OCI-LY1 (cell line): ENCODE data around the gene SLAMF6.

Experiments used
- H2AFZ ChIP-seq: fragments of 200-600 bp; sonication (generic), shearing (Covaris generic); 2 replicates; pipeline ENCODE4 v1.6.0; 2014; ENCODE audit warnings: antibody characterized with exemption, mild to moderate bottlenecking, low read length
- H3F3A ChIP-seq: fragments of 200-600 bp; sonication (generic), shearing (Covaris generic); 2 replicates; pipeline ENCODE4 v1.6.0; 2014; ENCODE audit warnings: mild to moderate bottlenecking, antibody characterized with exemption, low read length, moderate library complexity; ENCODE audit not compliant: insufficient read depth
- H3K27ac ChIP-seq: fragments of 200-600 bp; sonication (generic); 2 replicates; pipeline ENCODE4 v1.5.1; 2014; ENCODE audit warnings: low read length, mixed run types, mild to moderate bottlenecking, low read depth; ENCODE audit not compliant: poor library complexity, severe bottlenecking
- H3K27me3 ChIP-seq: fragments of 200-600 bp; sonication (generic); 2 replicates; pipeline ENCODE4 v1.6.0; 2014; ENCODE audit warnings: antibody characterized with exemption, mild to moderate bottlenecking, low read length, moderate library complexity; ENCODE audit not compliant: insufficient read depth
- H3K36me3 ChIP-seq: fragments of 200-600 bp; sonication (generic); 2 replicates; pipeline ENCODE4 v1.6.1; 2014; ENCODE audit warnings: mild to moderate bottlenecking, antibody characterized with exemption, low read length, moderate library complexity, mixed read lengths; ENCODE audit not compliant: insufficient read depth
- H3K4me1 ChIP-seq: fragments of 200-600 bp; sonication (generic); 2 replicates; pipeline ENCODE4 v1.5.1; 2014; ENCODE audit warnings: mild to moderate bottlenecking, low read length, moderate library complexity; ENCODE audit not compliant: insufficient read depth, severe bottlenecking
- H3K4me2 ChIP-seq: fragments of 200-600 bp; sonication (generic), shearing (Covaris generic); 2 replicates; pipeline ENCODE4 v1.6.1; 2014; ENCODE audit warnings: low read length
- H3K4me3 ChIP-seq: fragments of 200-600 bp; sonication (generic); 2 replicates; pipeline ENCODE4 v1.5.1; 2014; ENCODE audit warnings: low read length, low read depth, mild to moderate bottlenecking, mixed read lengths; ENCODE audit not compliant: poor library complexity, severe bottlenecking
- H3K79me2 ChIP-seq: fragments of 200-600 bp; shearing (Covaris generic); 2 replicates; pipeline ENCODE4 v1.6.1; 2016; ENCODE audit warnings: mixed run types, low read length, mixed read lengths; ENCODE audit not compliant: insufficient read depth
- H3K9ac ChIP-seq: fragments of 200-600 bp; sonication (generic), shearing (Covaris generic); 2 replicates; pipeline ENCODE4 v1.6.1; 2014; ENCODE audit warnings: mild to moderate bottlenecking, low read length, mixed read lengths
- H3K9me2 ChIP-seq: fragments of 200-600 bp; sonication (generic), shearing (Covaris generic); 2 replicates; pipeline ENCODE4 v1.6.1; 2014; ENCODE audit warnings: low read depth, mild to moderate bottlenecking, low read length, mixed read lengths
- H3K9me3 ChIP-seq: fragments of 200-600 bp; shearing (Covaris generic); 2 replicates; pipeline ENCODE4 v1.6.1; 2014; ENCODE audit warnings: low read length, mixed read lengths
- H4K20me1 ChIP-seq: fragments of 200-600 bp; sonication (generic), shearing (Covaris generic); 2 replicates; pipeline ENCODE4 v1.6.0; 2016; ENCODE audit warnings: mild to moderate bottlenecking, low read length; ENCODE audit not compliant: insufficient read depth
- EZH2 ChIP-seq: fragments of 200-600 bp; sonication (generic), shearing (Covaris generic); IDR thresholded peaks from 2 replicates; pipeline ENCODE4 v1.8.0; 2017; ENCODE audit warnings: borderline replicate concordance, mixed run types, mild to moderate bottlenecking, antibody characterized with exemption, low read length, moderate library complexity, mixed read lengths
- TF ChIP-seq, protein P1 (sequence below): fragments of 200-600 bp; sonication (generic), shearing (Covaris generic); IDR thresholded peaks from 2 replicates; pipeline ENCODE4 v1.5.1; 2017; ENCODE audit warnings: mild to moderate bottlenecking, antibody characterized with exemption, low read length, moderate library complexity, mixed read lengths

SLAMF6 gene

DNA sequence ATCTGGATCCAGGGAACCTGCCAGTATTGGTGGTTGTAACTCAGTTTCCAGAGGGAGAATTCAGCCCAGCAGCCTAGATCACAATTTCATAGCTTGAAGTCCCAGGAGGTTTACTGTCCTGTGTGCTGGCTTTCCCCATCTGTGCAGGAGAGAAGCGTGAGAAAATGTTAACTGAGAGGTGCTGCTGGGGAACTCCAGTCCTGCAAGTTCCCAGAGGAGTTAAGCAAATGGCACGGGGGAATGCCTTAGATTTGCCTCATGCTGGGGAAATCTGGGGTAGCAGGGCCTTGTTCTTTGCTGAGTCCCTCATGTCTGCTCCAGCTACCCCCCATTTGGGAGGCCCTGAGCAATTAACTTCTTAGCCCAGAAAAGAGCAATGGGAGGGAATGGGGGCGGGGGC, 25.1 kb upstream of the SLAMF6 start:
- H3K79me2 ChIP-seq, result no peaks in the 10 kb centered on the region
- no peak overlapping the region for H2AFZ ChIP-seq
- no peaks in the 10 kb centered on the region for H4K20me1 ChIP-seq
- H3K9me2 ChIP-seq, result no peaks in the 10 kb centered on the region
- no peaks in the 10 kb centered on the region for H3F3A ChIP-seq
- peak overlapping the region; percentile 92 for H3K27ac ChIP-seq
- no peak overlapping the region for H3K4me2 ChIP-seq
- TF ChIP-seq, protein P1, sequence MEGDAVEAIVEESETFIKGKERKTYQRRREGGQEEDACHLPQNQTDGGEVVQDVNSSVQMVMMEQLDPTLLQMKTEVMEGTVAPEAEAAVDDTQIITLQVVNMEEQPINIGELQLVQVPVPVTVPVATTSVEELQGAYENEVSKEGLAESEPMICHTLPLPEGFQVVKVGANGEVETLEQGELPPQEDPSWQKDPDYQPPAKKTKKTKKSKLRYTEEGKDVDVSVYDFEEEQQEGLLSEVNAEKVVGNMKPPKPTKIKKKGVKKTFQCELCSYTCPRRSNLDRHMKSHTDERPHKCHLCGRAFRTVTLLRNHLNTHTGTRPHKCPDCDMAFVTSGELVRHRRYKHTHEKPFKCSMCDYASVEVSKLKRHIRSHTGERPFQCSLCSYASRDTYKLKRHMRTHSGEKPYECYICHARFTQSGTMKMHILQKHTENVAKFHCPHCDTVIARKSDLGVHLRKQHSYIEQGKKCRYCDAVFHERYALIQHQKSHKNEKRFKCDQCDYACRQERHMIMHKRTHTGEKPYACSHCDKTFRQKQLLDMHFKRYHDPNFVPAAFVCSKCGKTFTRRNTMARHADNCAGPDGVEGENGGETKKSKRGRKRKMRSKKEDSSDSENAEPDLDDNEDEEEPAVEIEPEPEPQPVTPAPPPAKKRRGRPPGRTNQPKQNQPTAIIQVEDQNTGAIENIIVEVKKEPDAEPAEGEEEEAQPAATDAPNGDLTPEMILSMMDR, result no peak
- TF ChIP-seq EZH2, result no peak
- H3K4me1 ChIP-seq, result peaks cover 70% of the 10 kb centered on the region
- peak overlapping the region; percentile 14; the same call in 1 of the 2 replicates for H3K9ac ChIP-seq
- no peak overlapping the region for H3K4me3 ChIP-seq
- peaks cover 26% of the 10 kb centered on the region; the same call in 1 of the 2 replicates for H3K36me3 ChIP-seq
- H3K9me3 ChIP-seq, result no peaks in the 10 kb centered on the region
- H3K27me3 ChIP-seq, result no peaks in the 10 kb centered on the region

DNA sequence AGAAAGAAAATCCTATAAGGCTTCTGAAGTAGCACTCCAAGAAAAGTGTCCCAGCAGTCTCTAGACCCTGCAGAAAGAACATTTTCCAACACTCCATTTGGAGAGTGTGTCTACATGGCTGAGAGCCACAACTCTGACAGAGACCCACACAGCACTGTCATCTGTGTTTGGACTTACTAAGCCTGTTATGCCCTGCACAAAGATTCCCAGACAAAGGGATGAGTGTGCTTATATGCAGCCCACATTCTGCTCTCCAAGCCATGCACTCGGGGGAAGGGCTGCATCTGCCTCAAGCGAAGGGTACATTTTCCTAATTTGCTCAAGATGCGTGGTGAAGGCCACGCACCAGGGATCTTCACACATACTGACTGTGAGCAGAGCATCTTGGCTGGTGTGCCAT, 24.4 kb upstream of the SLAMF6 start:
- TF ChIP-seq, protein P1, result no peak
- no peak for TF ChIP-seq EZH2
- H3K79me2 ChIP-seq, result no peaks in the 10 kb centered on the region
- no peaks in the 10 kb centered on the region for H4K20me1 ChIP-seq
- no peak overlapping the region for H3K4me2 ChIP-seq
- no peak overlapping the region for H3K4me3 ChIP-seq
- H3K9me2 ChIP-seq, result no peaks in the 10 kb centered on the region
- H3K36me3 ChIP-seq, result peaks cover 26% of the 10 kb centered on the region; the same call in 1 of the 2 replicates
- H3K9me3 ChIP-seq, result no peaks in the 10 kb centered on the region
- H3F3A ChIP-seq, result no peaks in the 10 kb centered on the region
- no peak overlapping the region for H2AFZ ChIP-seq
- peaks cover 71% of the 10 kb centered on the region for H3K4me1 ChIP-seq
- H3K27me3 ChIP-seq, result no peaks in the 10 kb centered on the region
- H3K9ac ChIP-seq, result no peak overlapping the region
- peak overlapping the region; percentile 92 for H3K27ac ChIP-seq

DNA sequence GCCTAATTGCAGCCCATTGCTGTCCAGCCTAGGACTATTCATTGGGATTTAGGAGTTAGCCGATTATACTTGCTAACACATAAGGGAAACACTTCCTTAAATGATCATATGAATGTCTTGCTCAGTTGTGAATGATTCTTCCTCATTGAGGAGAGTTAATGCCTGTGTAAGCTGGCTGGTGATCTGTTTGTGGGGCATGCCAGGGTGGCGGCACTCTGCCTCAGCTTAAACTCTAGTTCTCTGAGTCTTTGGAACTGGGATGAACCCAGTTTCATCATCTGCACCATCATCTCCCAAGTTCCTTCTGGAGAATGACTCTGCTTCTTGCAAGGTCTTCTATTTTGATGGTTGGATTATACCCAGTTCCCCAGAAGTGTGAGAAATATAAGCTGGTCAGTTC, 23.9 kb upstream of the SLAMF6 start:
- Histone ChIP-seq H3K9me2 (no peaks in the 10 kb centered on the region), H4K20me1 (no peaks in the 10 kb centered on the region), H3K9ac (no peak overlapping the region), H2AFZ (no peak overlapping the region), H3K4me2 (no peak overlapping the region), H3K36me3 (peaks cover 24% of the 10 kb centered on the region; the same call in 1 of the 2 replicates), H3K4me1 (peaks cover 76% of the 10 kb centered on the region), H3K27ac (peak overlapping the region; percentile 92), H3K27me3 (no peaks in the 10 kb centered on the region), H3K9me3 (no peaks in the 10 kb centered on the region), H3K4me3 (no peak overlapping the region), H3F3A (no peaks in the 10 kb centered on the region), H3K79me2 (no peaks in the 10 kb centered on the region)
- TF ChIP-seq, protein P1, result no peak
- no peak for TF ChIP-seq EZH2
